ENCODE data around the gene OSBPL7. TPM values are rescaled to one million over a fixed set of nuclear protein-coding genes. Genes with fewer than 3 reads are reported as not detected.

OSBPL7 gene
- total RNA-seq, 1 donor from 2014 or later = 5.1 TPM

DNA sequence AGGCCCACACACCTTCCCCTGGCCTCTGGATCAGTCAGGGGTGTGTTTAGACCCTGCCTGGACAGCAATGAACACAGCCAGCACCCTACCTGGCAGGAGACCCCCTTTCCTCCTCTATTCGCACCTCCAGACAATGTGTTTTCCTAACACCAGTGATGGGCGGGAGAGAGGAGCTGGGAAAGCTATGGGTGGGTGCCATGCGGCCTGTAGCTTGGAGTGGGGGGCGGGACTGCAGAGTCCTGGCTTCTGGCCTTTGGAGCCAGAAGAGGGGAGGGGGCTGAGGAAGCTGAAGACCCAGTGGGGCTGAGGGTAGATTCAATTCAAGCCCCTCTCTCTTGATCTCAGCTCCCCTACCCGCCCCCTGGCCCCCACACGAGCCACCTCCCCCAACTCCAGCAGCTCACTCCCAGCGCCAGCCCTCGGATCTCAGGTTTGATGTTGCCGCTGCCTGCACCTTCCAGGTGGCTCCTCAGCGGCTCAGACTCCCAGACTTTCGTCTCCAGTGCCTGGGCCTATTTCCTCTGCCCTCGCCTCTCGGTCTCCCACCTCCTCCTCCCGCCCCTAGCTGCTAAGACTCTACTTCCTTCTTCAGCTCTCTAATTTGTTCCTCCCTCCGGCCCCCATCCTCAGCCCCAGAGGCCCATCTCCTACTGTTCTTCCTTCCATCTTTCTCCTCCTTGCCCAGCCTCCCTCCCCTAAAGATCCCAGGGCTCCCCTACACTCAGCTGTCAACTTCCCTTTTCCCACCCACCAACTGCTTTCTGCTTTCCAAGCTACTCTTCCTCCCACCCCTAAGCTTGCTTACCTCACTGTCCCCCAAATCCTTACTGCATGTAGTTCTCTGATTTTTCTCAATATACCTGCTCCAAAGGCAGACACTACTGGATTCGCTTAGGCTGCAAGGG lies 36.2 kb upstream of the OSBPL7 start:
- Mint-ChIP-seq H3K9me3 (no peaks in the 10 kb centered on the region), H3K4me3 (no peak overlapping the region), H3K4me1 (no peaks in the 10 kb centered on the region), H3K27ac (no peak overlapping the region), H3K36me3 (no peaks in the 10 kb centered on the region), H3K27me3 (ENCODE audit: insufficient read depth, low read depth) (peaks cover 47% of the 10 kb centered on the region)
- Histone ChIP-seq H3K27ac (no peak overlapping the region), H3K4me1 (peaks cover 5% of the 10 kb centered on the region), H3K4me3 (no peak overlapping the region), H2AFZ (replicated peaks) (peak overlapping the region; percentile 3), H3F3A (ENCODE audit: low read depth) (no peaks in the 10 kb centered on the region), H3K4me2 (no peak overlapping the region), H3K9me3 (ENCODE audit: low read depth) (no peaks in the 10 kb centered on the region), H3K79me2 (ENCODE audit: low read depth) (no peaks in the 10 kb centered on the region), H3K36me3 (no peaks in the 10 kb centered on the region), H3K9ac (no peak overlapping the region), H4K20me1 (ENCODE audit: low read depth) (peaks cover 7% of the 10 kb centered on the region), H3K27me3 (peaks cover 62% of the 10 kb centered on the region)
- TF ChIP-seq EZH2 (IDR thresholded peaks at IDR 0.05) (no peak), EZH2phosphoT487 (IDR thresholded peaks at IDR 0.05) (no peak)
- TF ChIP-seq, protein P1, sequence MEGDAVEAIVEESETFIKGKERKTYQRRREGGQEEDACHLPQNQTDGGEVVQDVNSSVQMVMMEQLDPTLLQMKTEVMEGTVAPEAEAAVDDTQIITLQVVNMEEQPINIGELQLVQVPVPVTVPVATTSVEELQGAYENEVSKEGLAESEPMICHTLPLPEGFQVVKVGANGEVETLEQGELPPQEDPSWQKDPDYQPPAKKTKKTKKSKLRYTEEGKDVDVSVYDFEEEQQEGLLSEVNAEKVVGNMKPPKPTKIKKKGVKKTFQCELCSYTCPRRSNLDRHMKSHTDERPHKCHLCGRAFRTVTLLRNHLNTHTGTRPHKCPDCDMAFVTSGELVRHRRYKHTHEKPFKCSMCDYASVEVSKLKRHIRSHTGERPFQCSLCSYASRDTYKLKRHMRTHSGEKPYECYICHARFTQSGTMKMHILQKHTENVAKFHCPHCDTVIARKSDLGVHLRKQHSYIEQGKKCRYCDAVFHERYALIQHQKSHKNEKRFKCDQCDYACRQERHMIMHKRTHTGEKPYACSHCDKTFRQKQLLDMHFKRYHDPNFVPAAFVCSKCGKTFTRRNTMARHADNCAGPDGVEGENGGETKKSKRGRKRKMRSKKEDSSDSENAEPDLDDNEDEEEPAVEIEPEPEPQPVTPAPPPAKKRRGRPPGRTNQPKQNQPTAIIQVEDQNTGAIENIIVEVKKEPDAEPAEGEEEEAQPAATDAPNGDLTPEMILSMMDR (IDR thresholded peaks at IDR 0.05) = no peak
- DNase-seq (ENCODE audit: low spot score) = no peak

DNA sequence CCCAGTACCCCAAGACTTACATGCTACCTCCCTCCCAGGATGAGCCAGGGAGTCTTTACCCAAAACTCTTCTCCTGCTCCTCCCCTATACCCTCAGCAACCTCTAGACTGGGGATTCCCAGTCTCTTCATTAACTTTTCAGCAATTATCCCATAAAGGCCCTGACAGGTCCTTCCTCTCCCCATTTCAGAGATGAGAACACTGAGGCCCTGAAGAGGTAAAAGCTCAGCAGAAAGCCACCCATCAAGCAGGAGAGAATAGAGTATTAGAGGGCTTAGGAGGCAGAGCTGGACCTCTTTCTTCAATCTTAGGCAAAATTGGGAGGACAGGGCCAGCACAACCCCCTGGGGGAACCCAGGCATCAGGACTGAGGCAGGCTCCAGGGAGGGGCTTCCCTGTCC lies 35.2 kb upstream of the OSBPL7 start:
- Histone ChIP-seq H3K9me3 (ENCODE audit: low read depth) (no peaks in the 10 kb centered on the region), H3K27me3 (peaks cover 72% of the 10 kb centered on the region), H2AFZ (replicated peaks) (no peak overlapping the region), H3K36me3 (no peaks in the 10 kb centered on the region), H3F3A (ENCODE audit: low read depth) (peaks cover 2% of the 10 kb centered on the region), H3K4me1 (peaks cover 13% of the 10 kb centered on the region), H3K79me2 (ENCODE audit: low read depth) (no peaks in the 10 kb centered on the region), H3K9ac (no peak overlapping the region), H3K27ac (no peak overlapping the region), H3K4me2 (no peak overlapping the region), H4K20me1 (ENCODE audit: low read depth) (peaks cover 15% of the 10 kb centered on the region), H3K4me3 (no peak overlapping the region)
- TF ChIP-seq EZH2phosphoT487 (IDR thresholded peaks at IDR 0.05) (no peak), EZH2 (IDR thresholded peaks at IDR 0.05) (no peak)
- TF ChIP-seq, protein P1 (IDR thresholded peaks at IDR 0.05) = no peak
- Mint-ChIP-seq H3K27ac (no peak overlapping the region), H3K27me3 (ENCODE audit: insufficient read depth, low read depth) (peaks cover 56% of the 10 kb centered on the region), H3K9me3 (no peaks in the 10 kb centered on the region), H3K4me1 (peaks cover 8% of the 10 kb centered on the region), H3K4me3 (no peak overlapping the region), H3K36me3 (no peaks in the 10 kb centered on the region)
- DNase-seq (ENCODE audit: low spot score) = no peak

- Histone ChIP-seq H3K27me3 (peaks cover 83% of the 10 kb centered on the region), H4K20me1 (ENCODE audit: low read depth) (peaks cover 16% of the 10 kb centered on the region), H3K79me2 (ENCODE audit: low read depth) (no peaks in the 10 kb centered on the region), H3K4me1 (peaks cover 19% of the 10 kb centered on the region), H3K9me3 (ENCODE audit: low read depth) (no peaks in the 10 kb centered on the region), H3K4me2 (no peak overlapping the region), H2AFZ (replicated peaks) (no peak overlapping the region), H3K36me3 (no peaks in the 10 kb centered on the region), H3K27ac (no peak overlapping the region), H3K9ac (no peak overlapping the region), H3K4me3 (no peak overlapping the region), H3F3A (ENCODE audit: low read depth) (peaks cover 10% of the 10 kb centered on the region)
- Mint-ChIP-seq H3K9me3 (no peaks in the 10 kb centered on the region), H3K27me3 (ENCODE audit: insufficient read depth, low read depth) (peaks cover 59% of the 10 kb centered on the region), H3K4me1 (peaks cover 8% of the 10 kb centered on the region), H3K27ac (no peak overlapping the region), H3K36me3 (no peaks in the 10 kb centered on the region), H3K4me3 (no peak overlapping the region)
- TF ChIP-seq, protein P1 (IDR thresholded peaks at IDR 0.05) = no peak
- TF ChIP-seq EZH2phosphoT487 (IDR thresholded peaks at IDR 0.05) = no peak
- TF ChIP-seq EZH2 (IDR thresholded peaks at IDR 0.05) = no peak
- no peak for DNase-seq (ENCODE audit: low spot score)
Measured at GRCh38 chr17:47855737-47856136, 34.1 kb upstream of the OSBPL7 start.

All from neural progenitor cell (in vitro differentiated cells).